WERI-Rb-1 (cell line): ENCODE measurements around the gene RNU6-8.

Experiments
- DNase-seq: peaks from one replicate; pipeline ENCODE4 v3.0.0-alpha.2; 2020
- H3K27ac ChIP-seq: fragments of 250-450 bp; sonication (Bioruptor Pico); 2 replicates; pipeline ENCODE4 v1.5.1; 2020; ENCODE audit warnings: mild to moderate bottlenecking, moderate library complexity
- H3K27me3 ChIP-seq: fragments of 250-450 bp; sonication (Bioruptor Pico); 2 replicates; pipeline ENCODE4 v1.5.1; 2021; ENCODE audit warnings: mild to moderate bottlenecking, low read depth, moderate library complexity; ENCODE audit not compliant: insufficient read depth, severe bottlenecking
- H3K36me3 ChIP-seq: fragments of 250-450 bp; sonication (Bioruptor Pico); 2 replicates; pipeline ENCODE4 v1.5.1; 2020; ENCODE audit warnings: mild to moderate bottlenecking, moderate library complexity
- H3K4me3 ChIP-seq: 2 replicates; pipeline ENCODE4 v1.5.1; 2011; ENCODE audit warnings: low read depth, mild to moderate bottlenecking, control low read depth, low read length
- H3K9me3 ChIP-seq: fragments of 250-450 bp; sonication (Bioruptor Pico); 2 replicates; pipeline ENCODE4 v1.5.1; 2021; ENCODE audit warnings: mild to moderate bottlenecking, moderate library complexity; ENCODE audit not compliant: severe bottlenecking
- CTCF ChIP-seq: IDR thresholded peaks from 2 replicates; pipeline ENCODE4 v1.5.1; 2011; ENCODE audit warnings: low read depth, mild to moderate bottlenecking, control low read depth, inconsistent platforms, low read length

Gene RNU6-8

DNA sequence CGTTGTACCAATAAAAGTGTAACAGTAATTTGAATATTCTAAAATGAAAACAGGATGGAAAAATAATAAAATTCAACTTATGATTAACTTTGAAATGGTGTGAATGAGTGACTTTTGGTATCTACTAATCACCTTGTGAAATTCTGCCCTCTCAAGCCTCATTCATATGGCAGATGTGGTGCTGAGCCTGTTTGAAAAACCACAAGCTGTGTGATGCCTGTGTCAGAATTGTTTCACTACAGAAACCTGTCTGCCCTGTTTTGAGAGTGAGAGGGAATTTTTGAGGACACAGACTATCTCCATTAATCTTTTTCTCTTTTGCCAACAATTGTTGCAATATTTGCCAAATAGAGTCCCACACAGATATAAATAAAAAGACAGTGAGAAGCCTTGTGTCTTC lies 5.2 kb downstream of the RNU6-8 start:
- Histone ChIP-seq H3K36me3 (no peaks in the 10 kb centered on the region), H3K9me3 (no peaks in the 10 kb centered on the region), H3K4me3 (no peak overlapping the region), H3K27ac (no peak overlapping the region), H3K27me3 (no peaks in the 10 kb centered on the region)
- TF ChIP-seq CTCF = no peak
- no peak for DNase-seq

DNA sequence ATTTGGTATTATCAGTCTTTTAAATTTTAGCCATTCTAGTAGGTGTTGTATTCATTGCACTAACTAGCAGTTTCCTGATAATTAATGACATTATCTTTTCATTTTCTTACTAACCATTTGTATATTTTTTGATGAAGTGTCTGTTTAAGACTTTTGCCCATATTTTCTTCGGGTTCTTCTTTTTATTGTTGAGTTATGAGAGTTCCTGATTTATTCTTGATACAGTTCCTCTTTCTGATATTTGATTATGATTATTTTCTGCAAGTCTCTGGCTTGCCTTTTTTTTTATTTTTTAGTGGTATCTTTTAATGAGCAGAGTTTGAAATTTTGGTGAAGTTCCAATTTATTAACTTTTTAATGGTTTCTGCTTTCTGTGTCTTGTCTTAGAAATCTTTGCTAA lies 7.4 kb downstream of the RNU6-8 start:
- H3K27me3 ChIP-seq = no peaks in the 10 kb centered on the region
- H3K9me3 ChIP-seq = no peaks in the 10 kb centered on the region
- H3K27ac ChIP-seq = no peak overlapping the region
- H3K36me3 ChIP-seq = no peaks in the 10 kb centered on the region
- no peak overlapping the region for H3K4me3 ChIP-seq
- no peak for TF ChIP-seq CTCF
- DNase-seq = no peak

- TF ChIP-seq CTCF = no peak
- Histone ChIP-seq H3K4me3 (no peak overlapping the region), H3K36me3 (no peaks in the 10 kb centered on the region), H3K27ac (no peak overlapping the region), H3K9me3 (no peaks in the 10 kb centered on the region), H3K27me3 (no peaks in the 10 kb centered on the region)
- DNase-seq = no peak
Observed at GRCh38 chr14:32193532-32193931, 9.5 kb downstream of the RNU6-8 start.

DNA sequence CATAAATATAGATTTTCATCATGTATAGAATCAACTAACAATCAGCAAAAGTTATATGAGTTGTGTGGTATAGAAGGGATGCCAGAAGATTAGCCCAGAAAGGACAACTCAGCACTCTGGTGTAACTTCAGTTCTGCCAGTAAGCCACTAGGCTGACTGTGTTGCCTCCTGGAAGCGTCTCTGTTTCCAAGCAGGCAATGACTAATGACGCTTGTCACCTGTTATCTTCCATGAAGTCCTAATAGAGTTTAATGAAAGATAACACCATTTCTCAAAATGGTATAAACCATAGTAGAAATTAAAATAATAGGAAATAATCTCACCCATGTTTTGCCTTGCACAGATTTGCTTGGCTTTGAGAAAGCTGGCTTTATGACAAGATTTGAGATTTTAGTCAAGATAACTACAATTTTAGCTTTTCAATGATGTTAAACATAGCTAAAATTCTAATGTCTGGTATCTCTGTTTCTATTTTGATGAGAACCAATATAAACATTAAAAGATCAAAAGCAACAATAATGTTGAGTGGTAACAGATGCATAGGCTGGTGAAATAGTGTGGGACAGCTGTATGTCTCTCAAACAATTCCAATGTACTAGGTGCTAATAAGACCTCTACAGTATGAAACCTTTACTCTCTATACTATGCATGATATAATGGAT lies 10.2 kb downstream of the RNU6-8 start:
- DNase-seq = no peak
- Histone ChIP-seq H3K27me3 (no peaks in the 10 kb centered on the region), H3K36me3 (no peaks in the 10 kb centered on the region), H3K9me3 (no peaks in the 10 kb centered on the region), H3K27ac (no peak overlapping the region), H3K4me3 (no peak overlapping the region)
- TF ChIP-seq CTCF = no peak

DNA sequence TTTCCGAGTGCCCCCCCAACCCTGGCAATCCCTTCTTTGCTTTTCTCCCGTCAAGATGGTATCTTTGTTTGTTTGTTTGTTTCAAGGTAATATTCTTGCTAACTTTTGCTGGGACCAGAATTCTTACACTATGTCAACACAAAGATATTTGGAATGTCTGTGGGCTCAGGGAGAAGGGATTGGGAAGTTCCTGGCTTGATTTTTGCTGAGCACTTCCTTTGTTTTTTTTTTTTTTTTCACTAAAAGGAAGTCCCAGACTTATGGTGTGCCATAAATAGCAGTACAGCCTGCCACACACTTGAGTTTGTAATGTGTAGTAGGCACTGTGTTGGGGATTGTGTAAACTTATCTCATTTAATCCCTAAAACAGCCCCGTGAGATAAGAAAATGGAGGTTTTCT lies 12.4 kb downstream of the RNU6-8 start:
- Histone ChIP-seq H3K9me3 (no peaks in the 10 kb centered on the region), H3K27me3 (no peaks in the 10 kb centered on the region), H3K4me3 (no peak overlapping the region), H3K36me3 (no peaks in the 10 kb centered on the region), H3K27ac (no peak overlapping the region)
- no peak for DNase-seq
- no peak for TF ChIP-seq CTCF

GRCh38 chr14:32189811-32190210 lies 13.3 kb downstream of the RNU6-8 start:
- Histone ChIP-seq H3K9me3 (no peaks in the 10 kb centered on the region), H3K36me3 (no peaks in the 10 kb centered on the region), H3K4me3 (no peak overlapping the region), H3K27ac (no peak overlapping the region), H3K27me3 (no peaks in the 10 kb centered on the region)
- no peak for TF ChIP-seq CTCF
- DNase-seq = no peak
